Osteoblast (primary cell): ENCODE measurements around the gene GNAL. TPM values are rescaled to one million over a fixed set of nuclear protein-coding genes. Genes with fewer than 3 reads are reported as not detected.

Experiments
- DNase-seq: peaks from one replicate; pipeline ENCODE4 v3.0.0; 2011; ENCODE audit warnings: low spot score, mixed read lengths; ENCODE audit not compliant: insufficient read length; ENCODE audit errors: missing footprints
- H2AFZ ChIP-seq: 2 replicates; pipeline ENCODE4 v1.6.0; 2011; ENCODE audit warnings: mild to moderate bottlenecking, low read length
- H3K27ac ChIP-seq: 2 replicates; pipeline ENCODE4 v1.5.1; 2011; ENCODE audit warnings: mild to moderate bottlenecking, low read depth, low read length, moderate library complexity
- H3K27me3 ChIP-seq: 2 replicates; pipeline ENCODE4 v1.6.0; 2012; ENCODE audit warnings: mild to moderate bottlenecking, control low read depth, inconsistent platforms, low read length, moderate library complexity; ENCODE audit not compliant: insufficient read depth
- H3K36me3 ChIP-seq: 2 replicates; pipeline ENCODE4 v1.5.1; 2011; ENCODE audit warnings: mild to moderate bottlenecking, low read length, control low read depth, moderate library complexity; ENCODE audit not compliant: insufficient read depth
- H3K4me1 ChIP-seq: 2 replicates; pipeline ENCODE4 v1.5.1; 2011; ENCODE audit warnings: mild to moderate bottlenecking, low read length, control low read depth, moderate library complexity; ENCODE audit not compliant: insufficient read depth
- H3K4me2 ChIP-seq: 2 replicates; pipeline ENCODE4 v1.6.0; 2011; ENCODE audit warnings: mild to moderate bottlenecking, low read length; ENCODE audit not compliant: insufficient read depth
- H3K4me3 ChIP-seq: fragments of 200-600 bp; sonication (generic); 3 replicates; pipeline ENCODE4 v1.5.1; 2012; ENCODE audit warnings: mild to moderate bottlenecking, low read length, inconsistent platforms; ENCODE audit not compliant: insufficient read depth
- H3K79me2 ChIP-seq: 2 replicates; pipeline ENCODE4 v1.6.0; 2012; ENCODE audit warnings: mild to moderate bottlenecking, low read length, control low read depth, inconsistent platforms; ENCODE audit not compliant: insufficient read depth
- H3K9me3 ChIP-seq: 2 replicates; pipeline ENCODE4 v1.5.1; 2011; ENCODE audit warnings: low read depth, low read length, control low read depth
- H4K20me1 ChIP-seq: 2 replicates; pipeline ENCODE4 v1.6.0; 2012; ENCODE audit warnings: mild to moderate bottlenecking, low read length, control low read depth; ENCODE audit not compliant: insufficient read depth
- CTCF ChIP-seq: IDR thresholded peaks from 2 replicates; pipeline ENCODE4 v1.5.1; 2011; ENCODE audit warnings: mild to moderate bottlenecking, low read depth, low read length, moderate library complexity; ENCODE audit errors: extremely low read depth
- total RNA-seq: library from RNA; depleted of rRNA; stranded (reverse); fragments of >200 nt; gene quantifications from 2 replicates; pipeline ENCODE4 v1.2.3, GENCODE V29; 2012

GNAL gene
- total RNA-seq, 1 donor: 0.72 TPM

GRCh38 chr18:11785444-11786055 is 96.5 kb downstream of the GNAL start:
- H3K27me3 ChIP-seq: no peaks in the 10 kb centered on the region
- H3K79me2 ChIP-seq: no peaks in the 10 kb centered on the region
- no peaks in the 10 kb centered on the region for H3K4me1 ChIP-seq
- no peaks in the 10 kb centered on the region for H4K20me1 ChIP-seq
- H3K9me3 ChIP-seq: no peaks in the 10 kb centered on the region
- DNase-seq: no peak
- no peak overlapping the region for H3K4me2 ChIP-seq
- no peak overlapping the region for H2AFZ ChIP-seq
- H3K36me3 ChIP-seq: no peaks in the 10 kb centered on the region
- no peak overlapping the region for H3K27ac ChIP-seq
- no peak overlapping the region for H3K4me3 ChIP-seq
- no peak for TF ChIP-seq CTCF

- Histone ChIP-seq H3K9me3 (no peaks in the 10 kb centered on the region), H3K79me2 (no peaks in the 10 kb centered on the region), H3K4me3 (no peak overlapping the region), H3K36me3 (no peaks in the 10 kb centered on the region), H4K20me1 (no peaks in the 10 kb centered on the region), H3K27ac (no peak overlapping the region), H3K4me2 (no peak overlapping the region), H3K4me1 (no peaks in the 10 kb centered on the region), H3K27me3 (no peaks in the 10 kb centered on the region), H2AFZ (no peak overlapping the region)
- TF ChIP-seq CTCF: no peak
- DNase-seq: no peak
These were observed 100.8 kb downstream of the GNAL start for GRCh38 chr18:11789716-11790510.

- no peaks in the 10 kb centered on the region for H3K4me1 ChIP-seq
- no peaks in the 10 kb centered on the region for H3K36me3 ChIP-seq
- H4K20me1 ChIP-seq: no peaks in the 10 kb centered on the region
- no peaks in the 10 kb centered on the region for H3K27me3 ChIP-seq
- no peak for TF ChIP-seq CTCF
- H3K27ac ChIP-seq: no peak overlapping the region
- no peaks in the 10 kb centered on the region for H3K79me2 ChIP-seq
- H3K4me2 ChIP-seq: no peak overlapping the region
- peak; percentile 36 for DNase-seq
- H3K9me3 ChIP-seq: no peaks in the 10 kb centered on the region
- H2AFZ ChIP-seq: no peak overlapping the region
- no peak overlapping the region for H3K4me3 ChIP-seq
These were observed 102.1 kb downstream of the GNAL start for GRCh38 chr18:11791131-11791530.

GRCh38 chr18:11792632-11793031 is 103.6 kb downstream of the GNAL start:
- DNase-seq: no peak
- Histone ChIP-seq H3K9me3 (no peaks in the 10 kb centered on the region), H3K4me1 (no peaks in the 10 kb centered on the region), H3K27ac (no peak overlapping the region), H3K4me2 (no peak overlapping the region), H3K36me3 (no peaks in the 10 kb centered on the region), H3K4me3 (no peak overlapping the region), H2AFZ (no peak overlapping the region), H3K27me3 (no peaks in the 10 kb centered on the region), H3K79me2 (no peaks in the 10 kb centered on the region), H4K20me1 (no peaks in the 10 kb centered on the region)
- no peak for TF ChIP-seq CTCF
